Activated CD8-positive, alpha-beta memory T cell treated with anti-CD3 and anti-CD28 coated beads for 36 hours (primary cell): ENCODE results near the gene TARDBP. TPM values are rescaled to one million over a fixed set of nuclear protein-coding genes. Genes with fewer than 3 reads are reported as not detected.
"Not testable (repeated sequence)": the region's sequence is repeated elsewhere in the genome, so short reads cannot be mapped to it uniquely, and the experiment has no call there.

Experiments used
- CTCF ChIA-PET: fragments of 350-600 bp; sonication (Branson Sonifier 250); formaldehyde crosslinking; loops from one replicate; lab custom pipeline; 2021; ENCODE audit warnings: antibody characterized with exemption; lab: Charles Lee
- POLR2A ChIA-PET: fragments of 350-600 bp; sonication (Branson Sonifier 250); formaldehyde crosslinking; loops from one replicate; lab custom pipeline; 2021; ENCODE audit warnings: antibody characterized with exemption; lab: Charles Lee
- total RNA-seq, 2 experiments: library from RNA; stranded (reverse); gene quantifications; one replicate each; pipeline ENCODE4 v1.2.3, GENCODE V29; 2021

The TARDBP gene
- total RNA-seq, 2 experiments from 2014 or later = 203 to 212 TPM

- ChIA-PET CTCF (interaction anchor here (1.1 to 9.1 kb wide), 2 partner anchors 15 to 25 kb away, joined by 3 to 54 read pairs; no protein-coding TSS in a partner anchor), POLR2A (interaction anchor here (0.6 to 1.6 kb wide), 5 partner anchors 8 to 47 kb away, joined by 3 to 5 read pairs (median 4); partner anchors contain the start of gene EXOSC10)
Measured at GRCh38 chr1:11052839-11053757, 40.6 kb downstream of the TARDBP start.

DNA sequence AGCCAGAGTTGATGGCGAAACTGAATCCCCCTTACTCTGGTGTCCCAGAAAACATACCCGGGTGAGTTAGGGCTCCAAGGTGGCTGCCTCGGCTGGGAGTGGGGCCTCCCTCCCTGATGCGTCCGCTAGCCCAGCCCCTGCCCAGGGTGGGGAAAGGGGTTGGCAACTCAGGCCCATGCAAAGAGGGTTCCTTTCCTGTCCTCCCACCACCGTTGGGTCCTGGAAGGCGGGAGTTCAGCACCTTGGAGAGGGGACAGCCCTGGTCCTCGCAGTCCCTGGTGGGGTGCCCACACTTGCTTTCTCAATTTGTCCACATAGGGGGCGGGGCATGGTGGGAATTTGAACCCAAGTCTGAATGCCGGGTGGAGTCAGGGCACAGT lies 41.3 kb downstream of the TARDBP start:
- POLR2A ChIA-PET = no interaction called here
- CTCF ChIA-PET = interaction anchor here (9.1 kb wide), 1 partner anchor 16 kb away, joined by 54 read pairs; no protein-coding TSS in a partner anchor

DNA sequence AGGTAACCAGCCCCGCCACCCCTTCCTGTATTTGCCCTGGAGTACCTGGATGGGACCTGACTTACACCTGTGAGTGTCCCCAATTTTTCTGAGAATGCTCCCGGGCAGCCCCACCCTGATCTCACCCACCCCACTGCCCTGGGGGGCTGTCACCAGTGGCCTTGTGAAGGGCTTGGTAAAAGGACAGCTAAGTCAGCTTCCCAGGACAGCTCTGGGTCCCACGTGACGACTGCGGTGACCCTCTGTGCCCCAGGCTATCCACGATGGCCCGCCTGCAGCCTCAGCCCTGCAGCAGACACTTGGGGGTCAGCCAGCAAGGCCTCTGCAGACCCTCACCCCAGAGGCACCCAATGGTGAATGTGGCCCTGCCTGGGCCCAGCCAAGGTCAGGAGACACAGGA lies 41.7 kb downstream of the TARDBP start:
- CTCF ChIA-PET = interaction anchor here (9.1 kb wide), 1 partner anchor 16 kb away, joined by 54 read pairs; no protein-coding TSS in a partner anchor
- POLR2A ChIA-PET = no interaction called here

- ChIA-PET CTCF (interaction anchor here (9.1 kb wide), 1 partner anchor 17 kb away, joined by 54 read pairs; no protein-coding TSS in a partner anchor), POLR2A (no interaction called here)
Measured at GRCh38 chr1:11054666-11055065, 42.2 kb downstream of the TARDBP start.

DNA sequence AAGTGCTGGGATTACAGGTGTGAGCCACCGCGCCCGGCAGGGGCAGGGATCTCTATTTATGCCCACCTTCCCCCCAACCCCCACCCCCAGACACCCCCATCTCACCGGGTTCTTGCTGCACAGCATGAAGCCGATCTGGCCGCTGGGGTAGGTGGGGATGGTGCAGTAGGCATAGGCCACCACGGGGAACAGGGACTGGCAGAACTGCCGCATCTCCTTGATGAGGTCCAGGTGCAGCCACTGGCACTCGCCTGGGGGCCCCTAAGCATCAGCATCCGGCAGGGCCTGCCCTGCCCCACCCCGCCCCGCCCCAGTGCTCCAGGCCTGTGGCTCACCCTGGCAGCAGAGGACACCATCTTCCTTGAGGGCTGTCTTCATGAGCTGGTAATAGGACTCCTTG lies 43.2 kb downstream of the TARDBP start:
- ChIA-PET CTCF (interaction anchor here (9.1 kb wide), 1 partner anchor 18 kb away, joined by 54 read pairs; no protein-coding TSS in a partner anchor), POLR2A (interaction anchor here (1.1 kb wide), 1 partner anchor 18 kb away, joined by 3 read pairs; no protein-coding TSS in a partner anchor)

- ChIA-PET POLR2A (interaction anchor here (1.1 kb wide), 1 partner anchor 19 kb away, joined by 3 read pairs; no protein-coding TSS in a partner anchor), CTCF (interaction anchor here (9.1 kb wide), 1 partner anchor 18 kb away, joined by 54 read pairs; no protein-coding TSS in a partner anchor)
Measured at GRCh38 chr1:11056504-11056903, 44.0 kb downstream of the TARDBP start.

DNA sequence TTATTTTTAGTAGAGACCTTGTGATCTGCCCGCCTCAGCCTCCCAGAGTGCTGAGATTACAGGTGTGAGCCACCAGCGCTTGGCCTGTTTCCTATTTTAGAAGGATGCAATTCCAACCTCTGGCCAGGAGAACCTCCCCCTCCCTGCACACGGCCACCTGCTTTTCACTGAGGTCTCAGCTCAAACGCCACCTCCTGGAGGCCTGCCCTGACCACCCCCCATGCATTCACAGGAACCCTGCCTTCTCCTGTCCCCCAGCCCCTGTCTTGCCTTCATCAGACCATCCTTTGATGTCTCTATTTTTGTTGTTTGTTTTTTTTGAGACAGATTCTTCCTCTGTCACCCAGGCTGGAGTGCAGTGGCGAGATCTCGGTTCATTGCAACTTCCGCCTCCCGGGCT lies 45.0 kb downstream of the TARDBP start:
- ChIA-PET CTCF (interaction anchor here (9.1 kb wide), 1 partner anchor 19 kb away, joined by 54 read pairs; no protein-coding TSS in a partner anchor), POLR2A (no interaction called here)

DNA sequence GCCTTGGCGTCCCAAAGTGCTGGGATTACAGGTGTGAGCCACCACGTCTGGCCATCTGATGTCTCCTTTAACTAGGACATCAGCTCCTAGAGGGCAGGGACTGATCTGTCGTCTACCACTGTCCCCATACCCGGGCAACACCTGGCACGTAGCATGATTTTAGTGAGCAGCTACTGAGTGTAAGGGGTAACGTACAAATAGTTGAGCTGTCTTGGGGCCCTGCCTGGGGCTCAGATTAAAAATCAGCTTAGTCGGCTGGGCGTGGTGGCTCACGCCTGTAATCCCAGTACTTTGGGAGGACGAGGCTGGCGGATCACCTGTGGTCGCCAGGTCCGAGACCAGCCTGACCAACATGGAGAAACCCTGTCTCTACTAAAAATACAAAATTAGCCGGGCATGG lies 45.6 kb downstream of the TARDBP start:
- ChIA-PET POLR2A (no interaction called here), CTCF (interaction anchor here (9.1 kb wide), 1 partner anchor 20 kb away, joined by 54 read pairs; no protein-coding TSS in a partner anchor)

DNA sequence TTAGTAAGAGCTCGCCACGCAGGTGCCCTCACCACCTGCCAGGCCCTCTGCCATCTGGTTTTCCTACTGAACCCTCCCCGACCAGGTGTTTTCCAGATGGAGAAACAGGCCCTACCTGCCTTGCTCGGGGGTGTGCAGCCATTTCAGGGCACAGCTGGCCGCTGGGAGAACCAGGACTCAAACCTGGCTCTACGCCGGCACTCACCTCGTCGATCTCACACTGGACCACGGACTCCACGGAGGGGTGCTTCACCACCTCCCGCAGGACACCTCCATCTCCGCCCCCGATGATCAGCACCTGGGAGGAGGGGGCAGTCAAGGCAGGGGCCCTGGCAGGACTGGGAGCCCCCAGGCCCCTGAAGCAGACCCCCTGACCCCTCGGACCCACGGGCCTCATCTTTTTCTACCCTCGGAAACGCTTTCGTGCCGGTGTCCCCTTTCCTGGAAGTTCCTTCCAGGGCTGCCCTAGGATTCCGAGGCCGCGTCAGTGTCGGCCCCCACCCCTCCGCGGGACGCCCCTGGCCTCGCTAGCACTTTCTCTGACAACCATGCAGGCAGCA lies 46.2 kb downstream of the TARDBP start:
- POLR2A ChIA-PET = no interaction called here

DNA sequence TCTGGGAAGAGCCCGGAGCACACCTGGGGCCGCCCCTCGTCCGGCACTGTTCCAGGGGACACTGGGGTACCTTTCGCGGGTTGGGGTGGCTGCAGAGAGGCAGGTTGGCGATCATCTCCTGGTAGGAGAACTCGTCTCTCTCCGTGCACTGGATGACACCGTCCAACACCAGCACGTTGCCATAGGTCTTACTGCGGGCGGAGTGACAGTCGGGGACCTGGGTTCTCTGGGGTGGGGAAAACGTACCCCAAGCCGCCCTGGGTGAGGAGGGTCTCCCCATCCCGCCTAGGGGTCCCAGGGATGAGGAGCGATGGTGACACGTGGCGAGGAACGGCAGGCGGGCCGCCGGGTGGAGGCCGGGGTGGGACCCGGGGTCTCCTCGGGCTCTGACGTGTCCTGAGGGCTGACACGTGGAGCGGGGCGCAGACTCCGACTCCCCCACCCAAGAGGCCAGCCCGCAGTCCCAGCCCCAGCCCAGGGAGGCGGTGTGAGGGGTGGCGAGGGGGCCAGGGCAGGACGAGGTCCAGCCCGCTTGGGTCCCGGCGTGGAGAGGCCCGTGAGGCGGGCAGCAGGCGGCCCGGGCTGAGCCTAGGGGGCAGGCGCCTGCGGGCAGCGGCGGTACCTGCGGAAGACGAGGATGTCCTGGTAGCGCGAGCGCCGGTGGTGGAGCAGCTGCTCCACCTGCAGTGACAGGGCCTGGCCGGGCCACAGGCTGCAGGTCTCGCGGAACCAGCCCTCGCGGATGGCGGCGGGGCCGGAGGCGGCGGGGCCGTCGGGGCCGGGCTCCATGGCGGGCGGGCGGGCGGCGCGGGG lies 46.9 kb downstream of the TARDBP start:
- ChIA-PET POLR2A (interaction anchor here (0.5 to 2.3 kb wide), 3 partner anchors 22 to 623 kb away, joined by 3 to 11 read pairs (median 3); no protein-coding TSS in a partner anchor), CTCF (interaction anchor here (0.8 to 3.1 kb wide), 2 partner anchors 21 to 117 kb away, joined by 3 to 27 read pairs; no protein-coding TSS in a partner anchor)

More for the DNA sequence above, 46.2 kb downstream of the TARDBP start:
- CTCF ChIA-PET = interaction anchor here (9.1 kb wide), 1 partner anchor 21 kb away, joined by 54 read pairs; no protein-coding TSS in a partner anchor

GRCh38 chr1:11059968-11060830 lies 47.7 kb downstream of the TARDBP start, which contains the start of gene SRM:
Gene SRM (minus strand): TSS chr1:11060018. CDS start chr1:11059943, 75 bp downstream.
- CTCF ChIA-PET = interaction anchor here (0.8 to 3.1 kb wide), 2 partner anchors 22 to 118 kb away, joined by 3 to 27 read pairs; no protein-coding TSS in a partner anchor
- POLR2A ChIA-PET = interaction anchor here (0.5 to 2.3 kb wide), 7 partner anchors 8 to 624 kb away, joined by 3 to 11 read pairs (median 3); partner anchors contain the start of gene TARDBP

DNA sequence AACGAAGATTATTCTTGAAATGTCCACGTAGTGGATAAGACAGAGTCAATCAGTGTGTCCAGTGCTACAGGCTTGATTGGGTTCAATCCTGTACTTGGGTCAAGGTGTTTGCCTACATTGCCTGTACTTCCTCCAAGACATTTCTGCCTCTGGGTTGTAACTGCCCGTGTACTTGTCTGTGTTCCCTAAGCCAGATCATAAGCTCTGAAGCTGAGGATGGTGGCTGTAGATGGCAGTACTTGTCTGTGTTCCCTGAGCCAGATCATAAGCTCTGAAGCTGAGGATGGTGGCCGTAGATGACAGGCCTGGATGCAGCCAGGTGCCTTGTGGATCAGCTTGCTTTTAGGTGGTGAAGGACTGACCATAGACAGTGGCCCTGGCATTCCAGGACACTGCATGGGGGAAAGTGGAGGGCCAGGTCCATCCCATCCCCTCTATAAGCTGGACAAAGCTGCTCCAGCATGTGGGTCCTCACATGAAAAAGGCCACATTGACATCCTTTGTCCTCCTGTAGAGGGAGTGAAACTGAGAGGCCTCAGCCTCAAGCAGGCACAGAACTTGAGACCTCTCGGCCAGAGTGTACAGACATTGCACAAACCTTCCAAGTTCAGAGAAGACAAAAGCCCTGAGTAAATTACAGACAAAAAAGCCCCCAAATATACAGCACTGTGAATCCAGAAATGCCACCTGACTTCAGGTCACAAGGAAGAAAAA lies 49.4 kb downstream of the TARDBP start:
- ChIA-PET POLR2A (interaction anchor here (0.7 to 2.3 kb wide), 3 partner anchors 19 to 156 kb away, joined by 4 to 11 read pairs (median 8); no protein-coding TSS in a partner anchor), CTCF (interaction anchor here (0.7 to 3.1 kb wide), 5 partner anchors 19 to 38 kb away, joined by 3 to 27 read pairs (median 3); partner anchors contain the start of gene EXOSC10)

GRCh38 chr1:11062965-11063401 lies 50.5 kb downstream of the TARDBP start:
- POLR2A ChIA-PET = interaction anchor here (0.6 to 0.7 kb wide), 2 partner anchors 10 to 34 kb away, joined by 3 to 5 read pairs; no protein-coding TSS in a partner anchor

GRCh38 chr1:11063937-11064537 lies 51.6 kb downstream of the TARDBP start:
- POLR2A ChIA-PET = not testable (repeated sequence)

More at GRCh38 chr1:11062965-11063401, 50.5 kb downstream of the TARDBP start:
- CTCF ChIA-PET = interaction anchor here (1.1 to 2.6 kb wide), 2 partner anchors 25 kb away, joined by 3 to 15 read pairs; no protein-coding TSS in a partner anchor

DNA sequence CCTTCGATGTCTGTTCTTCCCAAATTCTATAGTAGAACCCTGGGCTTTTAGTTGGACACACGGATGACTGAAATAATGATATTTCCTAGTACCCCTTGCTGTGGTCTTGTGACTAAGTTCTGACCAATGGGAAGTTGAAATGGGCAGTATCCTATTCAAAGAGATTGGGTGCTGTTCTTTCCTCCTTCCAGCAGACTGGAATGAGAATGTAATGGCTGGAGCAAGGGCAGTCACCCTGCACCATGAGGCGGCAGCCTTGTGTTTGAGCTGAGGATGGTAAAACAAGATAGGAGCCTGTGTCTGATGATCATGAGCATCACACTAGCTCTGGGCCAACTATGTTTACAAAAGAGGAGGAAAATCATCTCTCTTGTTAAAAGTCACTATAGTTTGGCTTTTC lies 52.5 kb downstream of the TARDBP start:
- POLR2A ChIA-PET = no interaction called here
- CTCF ChIA-PET = interaction anchor here (0.7 to 2.6 kb wide), 2 partner anchors 27 to 60 kb away, joined by 3 to 15 read pairs; no protein-coding TSS in a partner anchor

More at GRCh38 chr1:11063937-11064537, 51.6 kb downstream of the TARDBP start:
- CTCF ChIA-PET = interaction anchor here (2.6 kb wide), 1 partner anchor 26 kb away, joined by 15 read pairs; no protein-coding TSS in a partner anchor
